Activated effector memory CD4-positive, alpha-beta T cell treated with anti-CD3 and anti-CD28 coated beads, Interleukin-2, amount 50 U/mL, for 16 hours (primary cell): ENCODE data around the gene RPL27.
"Not testable (repeated sequence)": the region's sequence is repeated elsewhere in the genome, so short reads cannot be mapped to it uniquely, and the experiment has no call there.

Source experiments
- DNase-seq: peaks from one replicate; pipeline ENCODE4 v3.0.0-alpha.2; 2020

Gene RPL27

DNA sequence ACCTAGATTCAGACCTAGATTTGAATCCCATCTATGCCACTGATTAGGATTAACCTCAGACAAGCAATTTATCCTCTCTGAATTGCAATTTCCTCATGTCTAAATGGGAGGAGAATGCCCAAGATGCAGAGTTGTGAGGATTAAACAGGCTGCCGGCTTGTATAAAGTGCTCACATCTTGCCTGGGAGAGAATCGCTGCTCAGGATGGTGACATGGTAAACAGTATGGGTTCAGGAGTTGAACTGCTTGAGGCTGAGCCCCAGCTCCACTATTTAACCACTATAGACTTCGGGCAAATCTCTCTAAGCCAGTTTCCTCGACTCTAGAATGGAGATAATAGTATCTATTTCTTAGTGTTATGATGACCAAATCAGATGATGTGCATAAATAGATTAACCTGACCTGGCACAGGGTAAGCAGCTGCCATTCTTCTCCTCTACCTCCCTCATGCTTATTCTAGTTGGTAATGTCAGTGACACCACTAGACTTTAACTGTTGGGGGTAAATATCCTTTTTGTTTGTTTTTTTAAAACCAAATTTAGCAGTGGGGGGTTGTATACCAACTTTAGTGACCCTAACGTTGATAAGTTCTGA is 732 bp upstream of the RPL27 start:
- no peak for DNase-seq

DNA sequence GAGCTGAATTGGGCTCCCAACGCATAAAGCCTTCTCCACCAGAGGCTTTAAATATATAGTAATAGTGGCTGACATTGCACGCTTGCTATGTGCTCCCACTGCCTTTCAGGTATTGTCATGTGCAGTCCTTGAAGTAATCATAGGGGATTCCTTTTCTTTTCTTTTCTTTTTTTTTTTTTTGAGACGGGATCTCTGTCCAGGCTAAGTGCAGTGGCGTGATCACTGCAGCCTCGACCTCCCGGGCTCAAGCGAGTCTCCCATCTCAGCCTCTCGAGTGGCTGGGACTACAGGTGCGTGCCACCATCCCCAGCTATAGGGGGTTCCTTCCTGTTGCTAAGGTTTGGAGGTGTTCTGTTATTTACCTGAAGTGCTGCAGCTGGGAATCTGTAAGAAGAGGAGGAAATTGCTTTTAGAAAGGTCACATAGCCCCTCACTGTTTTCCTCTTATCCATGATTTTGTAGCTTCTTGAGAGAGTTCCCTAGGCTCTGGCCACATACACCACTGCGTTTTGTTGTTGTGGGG is 845 bp downstream of the RPL27 start:
- no peak for DNase-seq

DNA sequence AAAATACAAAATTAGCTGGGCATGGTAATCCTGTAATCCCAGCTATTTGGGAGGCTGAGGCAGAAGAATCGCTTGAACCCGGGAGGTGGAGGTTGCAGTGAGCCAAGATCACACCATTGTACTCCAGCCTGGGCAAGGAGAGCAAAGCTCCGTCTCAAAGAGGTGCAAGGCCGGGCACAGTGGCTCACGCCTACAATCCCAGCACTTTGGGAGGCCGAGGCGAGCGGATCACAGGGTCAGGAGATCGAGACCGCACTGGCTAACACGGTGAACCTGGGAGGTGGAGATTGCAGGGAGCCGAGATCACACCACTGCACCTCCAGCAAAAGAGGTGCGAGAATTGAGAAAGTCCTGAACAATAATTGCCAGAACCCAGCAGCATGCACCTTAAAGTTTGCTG is 2.7 kb downstream of the RPL27 start:
- not testable (repeated sequence) for DNase-seq

DNA sequence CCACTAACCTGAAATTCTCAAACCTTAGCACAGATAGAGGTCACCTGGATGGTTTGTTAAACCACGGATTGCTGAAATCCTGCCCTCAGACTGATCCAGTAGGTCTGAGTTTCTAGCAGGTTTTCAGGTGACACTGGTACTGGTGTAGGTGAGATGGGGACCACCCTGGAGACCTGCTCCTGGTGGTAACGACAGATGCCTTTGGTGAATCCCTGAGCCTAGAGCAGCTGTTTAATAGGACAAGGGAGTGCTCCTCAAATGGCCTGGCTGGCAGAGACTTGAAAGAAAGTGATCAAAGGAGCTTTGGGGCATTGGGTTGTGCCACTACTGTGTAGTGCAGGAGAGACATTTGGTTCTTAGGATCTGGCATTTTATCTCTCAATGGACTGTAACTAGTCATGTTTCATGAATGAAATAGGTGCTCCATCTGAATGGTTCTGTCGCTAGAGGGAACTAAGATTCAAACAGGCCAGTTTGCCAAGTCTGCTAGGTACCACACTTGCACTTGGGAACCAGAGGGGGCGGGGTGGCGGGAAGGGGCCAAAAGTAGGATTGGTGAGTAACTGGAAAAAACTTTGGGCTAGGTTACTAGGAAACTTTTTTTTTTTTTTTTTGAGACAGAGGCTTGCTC is 5.4 kb downstream of the RPL27 start:
- DNase-seq: no peak

DNA sequence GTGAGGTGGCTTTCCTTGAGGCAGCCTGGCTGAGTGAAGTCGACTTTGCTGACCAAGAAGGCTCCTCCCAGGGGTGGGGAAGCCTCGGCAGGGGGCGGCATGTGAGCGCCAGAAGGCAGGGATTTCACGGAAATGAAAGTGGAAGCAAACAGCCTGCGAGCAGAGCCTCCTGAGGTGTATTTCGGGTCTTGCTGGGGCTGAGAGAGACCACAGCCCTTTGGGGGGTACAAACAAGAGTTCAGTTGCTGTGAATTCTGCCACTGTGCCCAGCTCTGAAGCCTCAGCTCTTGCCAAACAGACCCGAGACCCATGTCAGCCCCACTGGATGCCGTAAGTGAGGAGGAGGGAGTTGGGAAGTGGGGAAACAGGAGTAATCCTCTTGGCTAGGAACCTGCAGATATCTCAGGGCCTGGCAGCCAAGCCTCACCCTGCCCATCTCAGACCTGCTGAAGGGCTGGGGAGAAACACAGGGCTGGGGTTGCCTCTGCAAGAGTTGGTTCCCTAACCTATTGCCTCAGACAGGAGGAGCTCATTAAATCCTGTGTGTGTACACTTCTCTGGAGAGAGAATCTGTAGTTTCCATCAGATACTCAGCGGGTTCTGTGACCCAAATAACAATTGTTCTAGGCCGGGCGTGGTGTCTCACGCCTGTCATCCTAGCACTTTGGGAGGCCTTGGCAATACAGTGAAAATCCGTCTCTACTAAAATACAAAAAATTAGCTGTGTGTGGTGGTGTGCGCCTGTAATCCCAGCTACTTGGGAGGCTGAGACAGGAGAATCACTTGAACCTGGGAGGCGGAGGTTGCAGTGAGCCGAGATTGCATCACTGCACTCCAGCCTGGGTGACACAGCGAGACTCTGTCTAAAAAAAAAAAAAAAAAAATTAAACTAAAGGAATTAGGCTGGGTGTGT is 8.7 kb downstream of the RPL27 start, which contains the start of gene IFI35:
Gene IFI35 (plus strand): TSS at position 146 of the 913 bp plus-strand sequence. CDS start 164 bp downstream, at position 310.
- DNase-seq: peak; percentile 95

DNA sequence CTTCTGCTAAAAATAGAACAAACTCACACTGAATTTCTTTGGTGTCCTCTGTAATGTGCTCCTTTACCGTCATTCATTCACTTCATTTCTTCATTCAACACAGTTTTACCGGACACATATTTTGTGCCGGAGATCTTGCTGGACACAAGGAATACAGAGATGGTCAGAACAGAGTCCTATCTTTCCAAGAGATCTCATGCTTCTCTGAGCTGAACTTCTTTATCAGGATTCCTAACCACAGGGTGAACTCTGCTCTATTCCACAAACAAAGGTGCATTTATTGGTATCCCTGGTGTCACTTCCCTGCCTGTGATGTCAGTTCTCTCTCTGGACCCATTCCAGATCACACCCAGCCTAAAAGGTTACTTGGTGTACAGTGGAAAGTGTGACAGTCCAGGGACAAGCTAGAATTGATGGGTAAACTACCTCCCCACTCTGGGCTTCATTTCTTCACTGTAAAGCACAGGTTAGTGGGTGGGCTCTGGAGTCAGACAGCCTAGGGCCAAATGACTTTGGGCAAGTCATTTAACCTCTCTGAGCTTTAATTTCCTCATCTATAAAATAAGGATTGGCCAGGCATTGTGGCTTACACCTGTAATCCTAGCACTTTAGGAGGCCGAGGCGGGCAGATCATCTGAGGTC is 12.6 kb downstream of the RPL27 start:
- DNase-seq: no peak

DNA sequence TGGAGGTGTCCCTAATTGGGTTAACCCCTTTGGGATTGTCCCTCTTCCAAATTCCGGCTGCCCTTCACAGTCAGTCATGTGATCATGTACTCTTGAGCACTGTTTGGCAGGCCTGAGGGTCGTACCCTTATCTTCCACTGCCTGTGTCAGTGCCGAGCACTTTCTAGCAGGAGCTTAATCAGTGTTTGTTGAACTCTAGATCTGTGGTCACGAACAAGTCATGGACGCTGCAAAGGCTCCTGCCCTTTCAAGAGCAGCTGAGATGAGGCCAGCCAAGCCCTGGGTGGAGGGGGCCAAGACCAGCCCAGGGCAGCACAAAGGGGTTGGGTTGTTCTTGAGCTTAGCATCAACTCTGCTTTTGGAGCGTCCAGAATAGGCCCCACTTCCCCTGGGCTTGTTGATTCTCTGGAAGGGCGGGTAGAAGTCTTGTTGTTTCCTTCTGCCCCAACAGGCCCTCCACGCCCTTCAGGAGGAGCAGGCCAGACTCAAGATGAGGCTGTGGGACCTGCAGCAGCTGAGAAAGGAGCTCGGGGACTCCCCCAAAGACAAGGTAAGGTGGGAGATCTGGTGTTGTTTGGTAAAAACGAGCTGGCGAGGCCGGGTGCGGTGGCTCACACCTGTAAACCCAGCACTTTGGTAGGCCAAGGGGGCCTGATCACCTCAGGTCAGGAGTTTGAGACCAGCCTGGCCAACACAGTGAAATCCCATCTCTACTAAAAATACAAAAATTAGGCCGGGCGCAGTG is 13.7 kb downstream of the RPL27 start:
- DNase-seq: no peak

DNA sequence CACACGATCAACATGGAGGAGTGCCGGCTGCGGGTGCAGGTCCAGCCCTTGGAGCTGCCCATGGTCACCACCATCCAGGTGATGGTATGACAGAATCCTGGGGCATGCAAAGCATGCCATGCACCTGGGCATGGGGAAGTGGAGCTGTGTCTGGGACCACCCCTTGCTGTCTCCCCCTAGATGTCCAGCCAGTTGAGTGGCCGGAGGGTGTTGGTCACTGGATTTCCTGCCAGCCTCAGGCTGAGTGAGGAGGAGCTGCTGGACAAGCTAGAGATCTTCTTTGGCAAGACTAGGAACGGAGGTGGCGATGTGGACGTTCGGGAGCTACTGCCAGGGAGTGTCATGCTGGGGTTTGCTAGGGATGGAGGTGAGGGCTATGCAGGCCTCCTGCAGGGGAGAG is 15.1 kb downstream of the RPL27 start:
- DNase-seq: no peak

DNA sequence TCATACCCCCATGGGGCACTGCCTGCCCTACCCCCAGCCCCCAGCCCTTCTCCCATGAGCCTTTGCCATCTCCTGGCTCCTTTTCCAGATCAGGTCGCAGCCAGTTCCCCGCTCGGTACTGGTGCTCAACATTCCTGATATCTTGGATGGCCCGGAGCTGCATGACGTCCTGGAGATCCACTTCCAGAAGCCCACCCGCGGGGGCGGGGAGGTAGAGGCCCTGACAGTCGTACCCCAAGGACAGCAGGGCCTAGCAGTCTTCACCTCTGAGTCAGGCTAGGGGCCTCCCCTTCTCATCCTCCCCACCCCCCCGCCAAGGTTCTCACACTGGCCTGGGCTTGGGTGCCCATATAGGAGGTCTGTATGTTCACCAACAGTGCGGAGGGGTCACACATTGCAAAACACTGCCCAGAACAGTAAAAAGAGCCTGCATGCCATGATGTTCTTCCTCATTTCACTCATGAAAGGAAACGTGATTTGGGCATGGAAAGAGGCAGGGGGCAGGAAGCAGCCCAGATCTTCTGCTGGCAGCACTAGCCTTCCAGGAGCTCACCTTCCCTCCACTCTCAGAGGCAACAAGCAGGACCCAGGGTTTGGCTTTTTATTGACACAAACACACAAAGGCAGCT is 15.9 kb downstream of the RPL27 start:
- DNase-seq: no peak

DNA sequence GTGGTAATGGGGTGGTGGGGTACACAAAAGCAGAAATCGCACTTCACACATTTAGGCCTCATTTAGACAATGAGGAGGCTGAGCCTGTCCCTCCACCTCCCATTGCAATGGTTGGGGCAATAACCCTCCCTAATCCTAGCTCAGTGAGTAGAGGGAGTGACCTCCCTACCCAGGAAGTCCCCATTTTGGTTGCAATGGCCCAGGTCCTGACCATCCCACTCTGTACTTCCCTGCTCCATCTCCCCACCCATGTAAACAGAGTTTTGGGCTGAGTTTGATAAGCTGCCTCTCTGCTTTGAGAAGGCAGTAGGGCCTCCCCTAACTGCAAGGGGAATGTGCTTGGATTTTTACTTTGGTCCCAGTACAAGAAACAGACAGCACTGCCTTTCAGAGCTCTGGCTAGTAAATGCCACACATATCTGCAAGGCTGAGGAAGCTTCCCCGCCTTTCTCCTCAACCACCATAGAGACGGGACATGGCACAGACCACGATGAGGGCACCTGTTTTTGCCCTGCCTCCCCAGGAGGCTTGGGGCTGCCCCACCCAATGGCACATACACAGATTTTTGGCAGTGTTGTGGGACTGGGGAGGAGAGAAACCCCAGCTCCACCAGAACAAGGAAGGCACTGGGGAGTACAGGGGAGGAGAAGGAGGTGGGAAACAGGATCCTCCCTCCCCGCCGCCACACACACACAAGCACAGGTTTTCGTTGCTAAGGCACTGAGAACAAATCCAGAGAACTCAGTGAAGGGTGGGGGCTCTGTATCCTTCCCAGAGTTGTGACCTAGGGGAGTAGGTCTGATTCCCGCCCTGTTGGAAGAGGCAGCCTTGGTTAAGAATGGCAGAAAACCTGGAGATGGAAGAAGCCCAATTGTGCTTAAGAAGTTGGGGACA is 16.7 kb downstream of the RPL27 start:
- no peak for DNase-seq

DNA sequence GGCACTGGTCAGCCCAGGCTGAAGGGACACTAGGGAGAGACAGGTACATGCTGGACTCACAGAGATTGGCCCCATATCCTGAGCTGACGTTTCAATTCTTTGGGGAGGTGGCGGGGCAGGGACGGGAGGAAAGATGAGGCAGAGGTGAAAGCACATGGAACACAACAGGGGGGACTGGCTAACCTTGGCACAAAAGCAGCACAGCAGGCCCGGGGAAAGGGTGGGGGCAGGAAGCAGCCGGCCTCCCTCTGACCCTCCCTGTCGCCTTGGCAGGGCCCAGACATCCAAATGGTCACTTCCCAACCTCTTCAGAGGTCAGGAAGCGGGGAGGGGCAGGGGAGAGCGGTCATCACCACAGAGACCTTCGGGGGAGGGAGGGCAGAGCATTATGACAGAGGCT is 17.4 kb downstream of the RPL27 start:
- DNase-seq: no peak

DNA sequence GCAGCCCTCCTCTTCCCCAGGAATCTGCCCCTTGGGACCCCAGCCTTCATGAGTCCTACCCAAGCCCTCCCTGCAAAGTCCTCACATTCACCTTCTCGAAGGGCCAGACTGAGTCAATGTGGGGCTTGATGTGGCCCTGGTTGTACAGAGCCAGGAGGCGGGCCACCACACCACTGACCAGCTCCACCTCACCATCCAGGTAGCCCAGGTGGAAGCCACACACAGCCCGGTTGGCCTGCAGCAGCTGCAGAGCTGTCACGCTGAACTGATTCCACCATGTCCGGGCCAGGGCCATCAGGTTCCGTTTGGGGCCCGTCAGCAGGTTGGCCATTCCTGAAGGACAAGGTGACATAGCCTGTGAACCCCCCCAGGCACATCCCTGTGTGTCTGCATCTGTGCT is 18.0 kb downstream of the RPL27 start:
- no peak for DNase-seq

DNA sequence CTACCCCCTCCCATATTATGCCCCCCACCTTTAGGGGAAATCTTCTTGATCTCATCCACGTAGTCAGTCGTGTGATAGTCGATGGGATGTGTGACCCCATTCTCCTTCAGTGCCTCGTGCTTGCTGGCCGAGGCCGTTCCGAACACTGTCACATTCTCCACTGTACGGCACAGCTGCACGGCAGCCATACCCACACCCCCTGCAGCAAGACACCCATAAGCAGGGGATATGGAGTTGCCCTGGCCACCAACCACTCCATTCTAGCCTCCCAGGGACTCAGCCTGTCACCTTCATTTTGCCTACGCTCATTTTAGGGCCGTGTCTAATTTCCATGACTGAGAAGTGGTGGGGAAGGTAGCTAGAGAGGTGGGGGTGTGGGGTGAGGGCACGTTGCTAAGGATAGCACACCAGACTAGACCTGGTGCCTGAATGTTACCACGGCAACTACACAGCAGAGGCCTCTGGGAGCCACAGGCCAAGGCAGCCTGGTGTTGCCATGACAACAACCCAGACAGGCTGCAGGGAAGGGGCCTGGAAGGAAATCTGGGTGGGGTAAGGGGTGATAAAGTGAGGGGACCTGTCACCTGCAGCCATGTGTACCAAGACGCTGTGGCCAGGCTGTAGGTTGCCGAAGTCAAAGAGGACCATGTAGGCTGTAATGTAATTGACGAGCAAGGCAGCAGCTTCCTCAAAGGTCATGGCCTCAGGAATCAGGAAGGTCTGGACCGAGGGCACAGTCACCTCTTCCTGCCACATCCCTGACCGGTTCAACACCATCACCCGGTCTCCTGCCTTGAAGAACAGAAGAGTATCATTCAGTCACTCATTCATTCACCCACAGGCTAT is 20.0 kb downstream of the RPL27 start:
- DNase-seq: no peak

DNA sequence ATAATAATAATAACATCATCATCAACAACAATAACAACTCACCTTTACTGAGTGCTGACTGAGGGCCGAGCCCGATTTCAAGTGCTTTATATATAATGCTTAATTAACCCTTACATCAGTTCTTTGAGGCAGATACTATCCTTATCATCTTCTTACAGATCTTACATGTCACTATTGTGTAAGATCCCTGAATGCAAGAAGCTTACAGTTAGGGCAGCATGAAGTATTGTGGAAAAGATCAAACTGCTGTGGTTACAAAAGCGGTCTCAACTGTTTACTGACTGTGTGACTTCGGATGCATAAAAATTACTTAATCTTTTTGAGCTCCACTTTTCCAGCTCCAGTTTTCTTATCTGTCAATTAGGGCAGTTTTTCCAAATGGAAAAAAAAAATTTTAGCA is 20.7 kb downstream of the RPL27 start:
- no peak for DNase-seq

DNA sequence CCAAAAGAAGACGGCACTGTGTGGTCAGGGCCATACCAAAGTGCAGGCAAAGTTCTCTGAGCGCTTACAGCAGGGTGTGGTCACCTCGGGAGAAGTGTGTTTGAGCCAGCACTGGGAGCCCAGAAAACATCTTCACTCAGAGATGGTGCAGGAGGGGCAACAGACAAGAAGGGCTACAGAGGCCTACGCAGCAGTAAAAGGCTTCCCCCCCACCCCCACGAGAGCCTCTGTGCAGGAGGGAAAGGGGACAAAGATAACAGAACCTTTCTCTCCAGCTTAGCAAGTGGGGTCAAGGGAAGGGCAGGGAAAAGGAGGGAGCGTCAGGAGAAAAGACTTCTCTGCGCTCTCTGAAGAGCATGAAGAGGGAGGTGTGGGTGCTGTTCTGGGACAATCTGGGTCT is 21.2 kb downstream of the RPL27 start:
- DNase-seq: no peak

DNA sequence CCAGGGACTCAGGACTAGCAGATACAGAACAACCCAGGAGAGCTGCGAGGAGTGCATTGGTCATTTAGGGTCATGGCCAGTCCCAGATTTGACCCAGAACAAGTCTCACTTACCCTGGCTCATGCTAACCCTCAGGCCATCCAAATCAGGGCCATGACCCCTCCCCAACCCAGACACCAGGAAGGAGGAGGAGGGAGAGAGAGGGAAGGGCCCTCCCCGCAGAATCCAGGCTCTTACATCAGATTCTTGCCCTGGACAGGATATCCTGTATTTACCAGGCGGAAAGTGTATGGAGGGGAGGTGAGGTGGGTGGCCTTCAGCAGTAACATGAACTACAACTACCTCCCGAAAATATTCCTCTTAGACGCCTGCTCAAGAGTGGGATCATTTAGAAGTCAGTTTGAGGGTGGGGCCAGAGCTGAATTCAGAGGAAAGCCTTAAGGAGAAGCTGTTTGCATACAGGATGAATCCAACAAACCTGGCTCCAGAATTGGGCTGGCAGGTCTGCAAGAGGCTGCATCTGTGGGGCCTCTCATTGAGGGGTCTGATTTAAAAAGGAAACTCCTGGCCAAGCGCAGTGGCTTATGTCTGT is 21.9 kb downstream of the RPL27 start:
- DNase-seq: no peak

DNA sequence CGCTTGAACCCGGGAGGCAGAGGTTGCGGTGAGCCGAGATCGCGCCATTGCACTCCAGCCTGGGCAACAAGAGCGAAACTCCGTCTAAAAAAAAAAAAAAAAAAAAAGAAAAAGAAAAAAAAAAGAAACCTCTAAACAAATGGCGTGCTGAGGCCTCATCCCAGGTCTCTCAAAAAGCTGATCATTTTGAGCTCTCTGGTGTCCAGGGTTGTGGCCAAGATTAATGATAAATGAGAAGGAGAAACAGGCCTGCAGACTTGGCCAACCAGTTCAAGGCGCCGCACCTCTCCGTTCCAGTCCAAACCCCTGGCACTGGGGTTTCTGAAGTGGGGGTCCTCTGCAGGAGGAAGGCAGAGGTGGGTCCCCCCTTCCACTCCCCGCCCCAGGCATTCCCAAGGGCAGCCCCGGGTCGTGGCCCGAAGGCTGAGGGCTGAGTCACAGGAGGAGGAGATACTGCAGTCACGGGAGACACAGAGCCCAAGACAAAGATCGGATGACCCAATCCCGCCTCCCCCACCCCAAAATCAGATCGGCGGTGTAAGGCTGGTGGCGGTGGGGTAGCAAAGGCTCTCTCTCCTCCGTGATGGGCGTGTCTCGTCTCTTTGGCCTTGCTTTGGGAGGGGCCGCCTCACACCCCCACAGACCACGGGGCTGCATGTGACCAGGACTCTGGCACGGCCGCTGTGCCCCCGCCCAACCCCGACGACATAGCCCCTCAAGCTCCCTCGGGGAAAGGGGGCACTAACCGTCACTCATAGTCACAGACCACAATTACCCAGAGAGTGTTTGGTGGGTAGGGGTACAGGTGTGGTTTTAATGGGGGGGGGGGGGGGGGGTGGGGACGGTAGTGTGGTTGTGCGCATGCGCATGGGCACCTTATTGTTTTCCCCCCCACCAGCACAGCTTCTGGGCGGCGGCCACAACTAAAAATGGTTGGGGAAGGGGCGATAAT is 22.8 kb downstream of the RPL27 start:
- DNase-seq: no peak
